Parathyroid adenoma (tissue), 2 donors: ENCODE data around the gene STAU1.
"Not testable (repeated sequence)": the region's sequence is repeated elsewhere in the genome, so short reads cannot be mapped to it uniquely, and the experiment has no call there.

Experiments
- H2AFZ ChIP-seq: fragments of 300-600 bp; sonication (generic); one replicate; pipeline ENCODE4 v1.7.0; 2017; ENCODE audit warnings: antibody characterized with exemption, mild to moderate bottlenecking
- H3K27ac ChIP-seq: fragments of 300-600 bp; sonication (generic); one replicate; pipeline ENCODE4 v1.7.0; 2017
- H3K27me3 ChIP-seq: fragments of 300-600 bp; sonication (generic); one replicate; pipeline ENCODE4 v1.7.0; 2017; ENCODE audit warnings: low read length; ENCODE audit not compliant: control insufficient read depth, insufficient read depth
- H3K36me3 ChIP-seq: fragments of 300-600 bp; sonication (generic); one replicate; pipeline ENCODE4 v1.7.0; 2017; ENCODE audit warnings: low read length; ENCODE audit not compliant: control insufficient read depth, insufficient read depth
- H3K4me1 ChIP-seq: fragments of 300-600 bp; sonication (generic); one replicate; pipeline ENCODE4 v1.7.0; 2017; ENCODE audit warnings: control low read depth
- H3K4me2 ChIP-seq: fragments of 300-600 bp; sonication (generic); one replicate; pipeline ENCODE4 v1.7.0; 2017; ENCODE audit warnings: low read length
- H3K4me3 ChIP-seq: fragments of 300-600 bp; sonication (generic); one replicate; pipeline ENCODE4 v1.7.0; 2017; ENCODE audit warnings: low read depth, low read length
- H3K79me2 ChIP-seq: fragments of 300-600 bp; sonication (generic); one replicate; pipeline ENCODE4 v1.7.0; 2017; ENCODE audit warnings: control low read depth
- H3K9ac ChIP-seq: fragments of 300-600 bp; sonication (generic); one replicate; pipeline ENCODE4 v1.7.0; 2017; ENCODE audit warnings: mild to moderate bottlenecking
- H3K9me3 ChIP-seq: fragments of 300-600 bp; sonication (generic); one replicate; pipeline ENCODE4 v1.7.0; 2017; ENCODE audit warnings: low read length; ENCODE audit not compliant: control insufficient read depth
- CTCF ChIP-seq: fragments of 300-600 bp; sonication (generic); IDR thresholded peaks from one replicate; pipeline ENCODE4 v1.7.0; 2017; ENCODE audit warnings: antibody characterized with exemption, mild to moderate bottlenecking
- donor health status: primary hyperparathyroidism.

The STAU1 gene

GRCh38 chr20:49186535-49187329, 1.4 kb downstream of the STAU1 start:
- Histone ChIP-seq H3K27ac (peak overlapping the region; percentile 76), H3K9ac (peak overlapping the region; percentile 22), H3K4me2 (peak overlapping the region; percentile 79), H3K9me3 (no peaks in the 10 kb centered on the region), H3K4me3 (peak overlapping the region; percentile 69), H2AFZ (peak overlapping the region; percentile 40), H3K79me2 (peaks cover 43% of the 10 kb centered on the region), H3K27me3 (no peaks in the 10 kb centered on the region), H3K4me1 (peaks cover 15% of the 10 kb centered on the region), H3K36me3 (no peaks in the 10 kb centered on the region)
- TF ChIP-seq CTCF = no peak

- TF ChIP-seq CTCF = no peak
- Histone ChIP-seq H2AFZ (no peak overlapping the region), H3K4me2 (peak overlapping the region; percentile 32), H3K79me2 (peaks cover 46% of the 10 kb centered on the region), H3K4me3 (no peak overlapping the region), H3K9me3 (no peaks in the 10 kb centered on the region), H3K4me1 (peaks cover 15% of the 10 kb centered on the region), H3K27me3 (no peaks in the 10 kb centered on the region), H3K27ac (no peak overlapping the region), H3K9ac (no peak overlapping the region), H3K36me3 (no peaks in the 10 kb centered on the region)
Measured at GRCh38 chr20:49185071-49185761, 2.9 kb downstream of the STAU1 start.

GRCh38 chr20:49184691-49185070, 3.5 kb downstream of the STAU1 start:
- no peak overlapping the region for H3K9ac ChIP-seq
- no peak overlapping the region for H3K27ac ChIP-seq
- H3K4me1 ChIP-seq = peaks cover 18% of the 10 kb centered on the region

GRCh38 chr20:49184084-49184501, 4.0 kb downstream of the STAU1 start:
- H3K4me3 ChIP-seq, H3K9ac ChIP-seq, H3K27me3 ChIP-seq, H3K36me3 ChIP-seq, H2AFZ ChIP-seq, H3K27ac ChIP-seq, H3K9me3 ChIP-seq: not testable (repeated sequence)
- peaks cover 46% of the 10 kb centered on the region for H3K79me2 ChIP-seq
- H3K4me2 ChIP-seq = peak overlapping the region; percentile 40
- peaks cover 24% of the 10 kb centered on the region for H3K4me1 ChIP-seq

More at GRCh38 chr20:49184691-49185070, 3.5 kb downstream of the STAU1 start:
- Histone ChIP-seq H3K36me3 (no peaks in the 10 kb centered on the region), H3K4me3 (no peak overlapping the region), H3K27me3 (no peaks in the 10 kb centered on the region), H2AFZ (no peak overlapping the region), H3K9me3 (no peaks in the 10 kb centered on the region), H3K79me2 (peaks cover 46% of the 10 kb centered on the region), H3K4me2 (no peak overlapping the region)
- TF ChIP-seq CTCF = no peak

GRCh38 chr20:49183444-49183843, 4.7 kb downstream of the STAU1 start:
- no peak for TF ChIP-seq CTCF
- Histone ChIP-seq H2AFZ (no peak overlapping the region), H3K4me1 (peaks cover 24% of the 10 kb centered on the region), H3K4me2 (no peak overlapping the region), H3K79me2 (peaks cover 42% of the 10 kb centered on the region), H3K27me3 (no peaks in the 10 kb centered on the region), H3K27ac (no peak overlapping the region), H3K36me3 (no peaks in the 10 kb centered on the region), H3K9me3 (no peaks in the 10 kb centered on the region), H3K4me3 (no peak overlapping the region), H3K9ac (no peak overlapping the region)
